Measurements from ENCODE around the gene LGI4.

LGI4 gene

GRCh38 chr19:35085947-35086346, 48.9 kb downstream of the LGI4 start:
- no peak for DNase-seq (ENCODE audit: low read depth)

GRCh38 chr19:35084509-35084762, 50.4 kb downstream of the LGI4 start:
- no peak for DNase-seq (ENCODE audit: low read depth)

- no peak for DNase-seq (ENCODE audit: low read depth)
Observed at GRCh38 chr19:35083691-35084508, 51.0 kb downstream of the LGI4 start.

DNA sequence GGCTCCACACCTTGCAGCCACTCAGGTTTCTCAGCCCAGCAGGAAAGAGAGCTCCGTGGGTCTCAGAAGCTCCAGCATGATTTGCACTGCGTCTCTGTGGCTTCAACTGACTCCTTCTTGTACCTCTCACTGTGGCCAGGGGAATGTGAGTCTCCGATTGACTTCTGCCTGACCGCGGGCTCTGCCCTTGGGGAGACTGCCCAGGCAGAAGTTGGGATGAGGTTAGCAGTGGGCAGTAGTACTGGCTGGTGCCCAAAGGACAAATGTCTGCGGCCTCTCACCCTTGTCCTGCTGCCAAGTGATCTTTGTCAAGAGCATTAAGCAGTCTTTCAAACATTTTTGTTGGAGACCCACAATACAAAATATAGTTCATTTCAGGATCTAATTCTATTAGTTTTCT, 53.7 kb downstream of the LGI4 start:
- DNase-seq (ENCODE audit: low read depth): no peak

- DNase-seq (ENCODE audit: low read depth): no peak
Observed at GRCh38 chr19:35080613-35081170, 54.2 kb downstream of the LGI4 start.

DNA sequence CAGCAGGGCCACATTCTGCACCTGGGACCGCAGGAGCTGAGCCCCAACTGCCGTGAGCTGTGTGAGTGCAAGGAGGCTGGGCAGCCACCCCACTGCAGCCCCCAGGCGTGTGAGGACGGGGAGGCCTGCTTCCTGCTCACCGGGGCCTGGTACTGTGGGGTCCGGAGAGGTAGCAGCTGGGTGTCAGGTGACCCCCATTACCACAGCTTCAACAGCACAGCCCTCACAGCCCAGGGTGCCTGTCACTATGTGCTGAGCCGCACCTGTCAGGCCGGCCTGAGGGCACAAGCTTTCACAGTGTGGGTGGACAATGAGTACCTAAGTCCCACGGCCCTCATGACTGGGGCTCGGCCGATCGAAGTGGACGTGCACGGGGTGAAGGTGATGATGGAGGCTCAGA, 55.0 kb downstream of the LGI4 start:
- no peak for DNase-seq (ENCODE audit: low read depth)

DNA sequence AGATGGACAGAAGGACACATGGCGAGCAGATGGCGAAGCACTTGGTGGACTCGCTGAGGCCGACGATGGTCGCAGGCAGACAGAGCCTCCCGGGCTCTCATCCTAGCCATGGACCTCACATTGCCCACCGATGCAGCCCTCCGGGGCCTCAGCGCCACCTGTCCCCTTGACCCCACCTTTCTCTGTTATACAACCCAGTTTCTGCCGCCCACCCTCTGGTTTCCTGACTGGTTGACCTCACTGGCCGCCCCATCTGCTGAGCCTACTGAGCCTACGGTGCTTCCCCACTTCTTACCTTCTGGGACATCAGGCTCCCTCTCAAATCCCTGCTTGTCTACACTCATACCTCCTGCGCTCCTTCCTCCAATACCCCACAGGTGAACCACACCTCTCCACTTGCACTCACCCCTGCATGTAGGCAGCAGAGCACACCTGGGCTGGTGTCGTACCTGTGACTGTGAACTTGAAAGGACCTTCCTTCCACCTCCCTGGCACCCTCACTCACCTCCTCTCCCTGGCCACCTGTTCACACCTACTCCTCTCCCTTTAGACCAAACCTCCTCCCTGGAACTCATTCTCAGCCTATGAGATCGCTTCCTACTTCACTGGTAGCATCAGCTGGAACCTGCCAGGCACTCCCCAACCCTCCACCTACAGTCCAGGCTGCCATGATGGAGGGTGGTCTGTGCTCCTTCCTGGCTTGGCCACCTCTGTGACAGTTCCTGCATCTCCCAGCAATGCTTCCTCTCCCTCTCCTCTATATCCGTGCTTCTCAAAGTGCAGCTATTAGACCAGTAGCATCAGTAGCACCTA, 57.2 kb downstream of the LGI4 start:
- no peak for DNase-seq (ENCODE audit: low read depth)

GRCh38 chr19:35076657-35077056, 58.2 kb downstream of the LGI4 start:
- DNase-seq (ENCODE audit: low read depth): no peak

GRCh38 chr19:35076026-35076370, 58.9 kb downstream of the LGI4 start:
- DNase-seq (ENCODE audit: low read depth): no peak

DNA sequence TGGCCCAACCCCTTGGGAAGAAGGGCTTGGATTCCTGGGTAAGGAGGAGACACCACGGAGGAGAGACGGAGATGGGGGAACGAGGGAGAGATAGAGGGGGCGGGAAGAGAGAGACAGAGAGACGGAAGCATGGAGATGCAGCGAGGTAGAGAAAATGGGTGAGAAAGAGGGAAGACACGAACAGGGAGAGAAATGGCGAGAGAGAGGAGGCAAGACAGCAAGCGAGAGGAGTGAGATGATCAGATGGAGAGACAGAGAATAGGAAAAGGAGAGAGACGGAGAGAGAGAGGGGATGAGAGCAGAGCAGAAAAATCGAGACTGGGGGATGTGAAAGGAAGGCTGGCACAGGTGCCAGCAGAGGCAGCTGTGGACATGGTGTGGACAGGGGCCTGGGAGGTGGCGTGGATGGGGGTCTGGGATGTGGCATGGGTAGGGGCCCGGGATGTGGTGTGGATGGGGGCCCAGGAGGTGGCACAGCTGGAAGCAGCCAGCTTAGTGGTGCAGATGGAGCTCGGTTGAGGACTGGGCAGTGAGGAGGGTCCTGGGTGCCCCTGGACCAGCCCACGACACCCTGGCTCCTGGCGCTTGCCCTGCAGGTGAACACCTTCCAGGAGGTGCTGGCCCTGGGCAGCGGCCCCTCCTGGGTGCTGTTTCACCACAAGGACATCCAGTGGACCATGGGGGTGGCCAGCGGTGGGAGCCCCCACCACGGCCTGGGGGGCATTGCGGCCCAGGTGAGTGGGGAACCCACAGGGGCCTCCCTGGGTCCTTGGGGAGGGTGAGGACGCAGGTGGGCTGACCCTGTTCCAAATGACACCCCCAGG, 59.4 kb downstream of the LGI4 start:
- DNase-seq (ENCODE audit: low read depth): no peak

Data from amniotic epithelial cell (primary cell).